ENCODE measurements around the gene STPG2.
"Not testable (repeated sequence)": the region's sequence is repeated elsewhere in the genome, so short reads cannot be mapped to it uniquely, and the experiment has no call there.

The STPG2 gene

GRCh38 chr4:97605932-97606331 is 537.3 kb downstream of the STPG2 start:
- H3K27me3 Mint-ChIP-seq = no peaks in the 10 kb centered on the region
- peaks cover 14% of the 10 kb centered on the region for H3K9me3 Mint-ChIP-seq
- H3K36me3 Mint-ChIP-seq (ENCODE audit: low read depth) = no peaks in the 10 kb centered on the region
- no peak overlapping the region for H3K27ac Mint-ChIP-seq
- no peaks in the 10 kb centered on the region for H3K4me1 Mint-ChIP-seq (ENCODE audit: low read depth)
- no peak overlapping the region for H3K4me3 Mint-ChIP-seq

GRCh38 chr4:97593248-97593647 is 550.0 kb downstream of the STPG2 start:
- no peaks in the 10 kb centered on the region for H3K27me3 Mint-ChIP-seq
- no peaks in the 10 kb centered on the region for H3K36me3 Mint-ChIP-seq (ENCODE audit: low read depth)
- H3K9me3 Mint-ChIP-seq = peaks cover 23% of the 10 kb centered on the region
- H3K27ac Mint-ChIP-seq = no peak overlapping the region
- no peak overlapping the region for H3K4me3 Mint-ChIP-seq
- no peaks in the 10 kb centered on the region for H3K4me1 Mint-ChIP-seq (ENCODE audit: low read depth)

DNA sequence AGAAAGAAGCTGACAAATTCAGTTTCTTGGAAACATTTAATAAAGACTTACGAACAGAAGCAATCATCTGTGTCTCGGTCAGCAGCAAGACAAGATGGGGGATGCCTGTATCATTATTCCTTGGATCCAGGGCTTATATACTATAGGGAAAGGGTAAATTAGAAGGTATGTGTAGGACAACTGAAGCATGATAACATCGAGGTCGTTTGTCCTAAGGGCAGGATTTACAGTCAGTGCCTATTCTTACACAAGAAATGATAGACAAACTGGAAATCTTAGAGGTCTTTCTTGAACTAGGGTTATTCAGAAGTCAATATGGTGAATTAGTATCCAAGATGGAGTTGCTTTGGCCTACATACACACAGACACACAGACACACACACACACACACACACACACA is 553.0 kb downstream of the STPG2 start:
- no peaks in the 10 kb centered on the region for H3K27me3 Mint-ChIP-seq
- no peaks in the 10 kb centered on the region for H3K36me3 Mint-ChIP-seq (ENCODE audit: low read depth)
- H3K9me3 Mint-ChIP-seq = peaks cover 10% of the 10 kb centered on the region
- no peak overlapping the region for H3K4me3 Mint-ChIP-seq
- no peaks in the 10 kb centered on the region for H3K4me1 Mint-ChIP-seq (ENCODE audit: low read depth)
- no peak overlapping the region for H3K27ac Mint-ChIP-seq

GRCh38 chr4:97589481-97590196 is 553.6 kb downstream of the STPG2 start:
- no peaks in the 10 kb centered on the region for H3K4me1 Mint-ChIP-seq (ENCODE audit: low read depth)
- no peaks in the 10 kb centered on the region for H3K36me3 Mint-ChIP-seq (ENCODE audit: low read depth)
- peaks cover 12% of the 10 kb centered on the region for H3K9me3 Mint-ChIP-seq
- H3K27ac Mint-ChIP-seq = no peak overlapping the region
- no peaks in the 10 kb centered on the region for H3K27me3 Mint-ChIP-seq
- H3K4me3 Mint-ChIP-seq = no peak overlapping the region

GRCh38 chr4:97587912-97588311 is 555.4 kb downstream of the STPG2 start:
- Mint-ChIP-seq H3K36me3 (ENCODE audit: low read depth) (no peaks in the 10 kb centered on the region), H3K27ac (no peak overlapping the region), H3K9me3 (peaks cover 10% of the 10 kb centered on the region), H3K4me3 (no peak overlapping the region), H3K27me3 (no peaks in the 10 kb centered on the region), H3K4me1 (ENCODE audit: low read depth) (no peaks in the 10 kb centered on the region)

DNA sequence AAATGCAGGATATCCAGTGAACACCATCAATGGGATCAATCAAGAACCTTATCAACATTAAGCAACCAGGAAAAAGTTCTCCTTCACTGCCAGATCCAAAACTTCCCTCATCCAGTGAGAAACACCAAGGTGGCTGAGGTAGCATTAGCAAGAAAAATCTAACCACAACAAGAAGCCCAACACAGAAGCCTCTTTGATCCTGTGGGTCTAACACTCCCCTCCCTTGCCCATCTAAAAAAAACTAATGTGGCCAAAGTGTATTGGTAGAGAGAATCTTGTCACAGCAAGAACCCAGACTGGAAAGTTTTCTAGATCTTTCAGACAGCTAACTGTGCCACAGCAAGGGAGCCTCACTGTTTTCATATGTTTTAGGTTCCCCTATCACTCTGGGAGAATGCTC is 558.0 kb downstream of the STPG2 start:
- no peaks in the 10 kb centered on the region for H3K4me1 Mint-ChIP-seq (ENCODE audit: low read depth)
- no peak overlapping the region for H3K27ac Mint-ChIP-seq
- no peak overlapping the region for H3K4me3 Mint-ChIP-seq
- H3K27me3 Mint-ChIP-seq = no peaks in the 10 kb centered on the region
- peaks cover 10% of the 10 kb centered on the region for H3K9me3 Mint-ChIP-seq
- H3K36me3 Mint-ChIP-seq (ENCODE audit: low read depth) = no peaks in the 10 kb centered on the region

- Mint-ChIP-seq H3K4me3 (no peak overlapping the region), H3K36me3 (ENCODE audit: low read depth) (no peaks in the 10 kb centered on the region), H3K27me3 (no peaks in the 10 kb centered on the region), H3K9me3 (peaks cover 10% of the 10 kb centered on the region), H3K27ac (no peak overlapping the region), H3K4me1 (ENCODE audit: low read depth) (no peaks in the 10 kb centered on the region)
Measured at GRCh38 chr4:97582890-97583289, 560.4 kb downstream of the STPG2 start.

GRCh38 chr4:97577004-97577403 is 566.3 kb downstream of the STPG2 start:
- Mint-ChIP-seq H3K27me3 (no peaks in the 10 kb centered on the region), H3K4me3 (no peak overlapping the region), H3K27ac (no peak overlapping the region), H3K36me3 (ENCODE audit: low read depth) (no peaks in the 10 kb centered on the region), H3K9me3 (peaks cover 7% of the 10 kb centered on the region), H3K4me1 (ENCODE audit: low read depth) (no peaks in the 10 kb centered on the region)

GRCh38 chr4:97560009-97560408 is 583.3 kb downstream of the STPG2 start:
- no peak overlapping the region for H3K27ac Mint-ChIP-seq
- H3K4me1 Mint-ChIP-seq (ENCODE audit: low read depth) = no peaks in the 10 kb centered on the region

GRCh38 chr4:97558204-97558778 is 585.0 kb downstream of the STPG2 start:
- Mint-ChIP-seq H3K4me1 (ENCODE audit: low read depth) (no peaks in the 10 kb centered on the region), H3K4me3 (no peak overlapping the region), H3K9me3 (peaks cover 8% of the 10 kb centered on the region), H3K36me3 (ENCODE audit: low read depth) (no peaks in the 10 kb centered on the region), H3K27ac (no peak overlapping the region), H3K27me3 (no peaks in the 10 kb centered on the region)

More at GRCh38 chr4:97560009-97560408, 583.3 kb downstream of the STPG2 start:
- Mint-ChIP-seq H3K4me3 (no peak overlapping the region), H3K27me3 (no peaks in the 10 kb centered on the region), H3K9me3 (peaks cover 12% of the 10 kb centered on the region), H3K36me3 (ENCODE audit: low read depth) (no peaks in the 10 kb centered on the region)

- H3K36me3 Mint-ChIP-seq (ENCODE audit: low read depth); H3K27me3 Mint-ChIP-seq; H3K4me3 Mint-ChIP-seq; H3K4me1 Mint-ChIP-seq (ENCODE audit: low read depth); H3K9me3 Mint-ChIP-seq; H3K27ac Mint-ChIP-seq: not testable (repeated sequence)
Measured at GRCh38 chr4:97550637-97551036, 592.6 kb downstream of the STPG2 start.

DNA sequence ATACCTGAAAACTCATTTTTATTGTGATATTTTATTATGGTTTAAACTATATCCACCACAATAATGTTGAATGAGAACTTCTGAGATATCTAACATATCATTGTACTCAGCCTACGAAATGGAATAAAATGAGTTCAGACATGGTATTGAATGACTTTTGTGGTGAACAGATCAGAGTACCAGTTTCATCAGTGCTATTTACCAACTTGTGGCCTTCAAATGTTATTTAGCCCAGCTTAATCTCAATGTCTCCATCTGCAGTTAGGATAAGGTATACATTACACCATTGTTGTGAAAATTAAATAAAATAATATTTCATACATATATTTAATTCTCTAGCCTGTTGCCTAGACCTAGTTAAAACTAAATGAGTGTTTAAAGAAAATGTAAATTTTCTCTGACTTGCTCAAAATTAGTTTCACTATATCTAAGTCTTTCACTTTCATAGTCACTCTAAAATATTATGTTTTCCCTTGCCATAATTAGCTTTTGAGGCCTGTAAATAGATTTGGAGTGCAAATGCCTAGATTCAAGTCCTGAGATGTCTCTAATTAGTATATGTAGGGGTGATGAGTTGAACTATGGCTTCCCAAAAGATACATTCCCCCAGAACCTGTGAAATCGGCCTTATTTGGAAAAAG is 594.2 kb downstream of the STPG2 start:
- Mint-ChIP-seq H3K36me3 (ENCODE audit: low read depth) (no peaks in the 10 kb centered on the region), H3K27me3 (no peaks in the 10 kb centered on the region), H3K27ac (no peak overlapping the region), H3K9me3 (peaks cover 7% of the 10 kb centered on the region), H3K4me1 (ENCODE audit: low read depth) (no peaks in the 10 kb centered on the region), H3K4me3 (no peak overlapping the region)

DNA sequence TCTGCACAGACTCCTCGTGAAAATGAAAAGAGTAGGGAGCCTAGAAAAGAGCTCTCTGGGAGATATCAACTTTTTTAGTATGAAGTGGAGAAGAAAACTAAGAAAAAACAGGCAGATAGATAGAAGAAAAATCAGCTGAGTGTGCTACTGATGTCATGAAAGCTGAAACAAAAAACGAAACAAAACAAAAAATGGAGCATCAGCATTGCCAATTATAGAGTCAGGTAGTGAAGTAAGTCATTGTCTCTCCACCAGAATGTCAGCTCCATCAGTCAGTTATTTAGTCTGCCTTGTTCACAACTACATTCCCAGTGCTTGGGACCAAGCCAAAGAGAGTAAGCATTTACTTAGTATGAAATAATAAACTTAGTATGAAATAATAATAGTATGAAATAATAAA is 595.1 kb downstream of the STPG2 start:
- H3K36me3 Mint-ChIP-seq (ENCODE audit: low read depth) = no peaks in the 10 kb centered on the region
- H3K27me3 Mint-ChIP-seq = no peaks in the 10 kb centered on the region
- no peak overlapping the region for H3K4me3 Mint-ChIP-seq
- H3K27ac Mint-ChIP-seq = no peak overlapping the region
- H3K9me3 Mint-ChIP-seq = peaks cover 7% of the 10 kb centered on the region
- H3K4me1 Mint-ChIP-seq (ENCODE audit: low read depth) = no peaks in the 10 kb centered on the region

- no peaks in the 10 kb centered on the region for H3K4me1 Mint-ChIP-seq (ENCODE audit: low read depth)
- H3K27me3 Mint-ChIP-seq = no peaks in the 10 kb centered on the region
- H3K9me3 Mint-ChIP-seq = peaks cover 14% of the 10 kb centered on the region
- H3K36me3 Mint-ChIP-seq (ENCODE audit: low read depth) = no peaks in the 10 kb centered on the region
- no peak overlapping the region for H3K4me3 Mint-ChIP-seq
- no peak overlapping the region for H3K27ac Mint-ChIP-seq
Measured at GRCh38 chr4:97531351-97531750, 611.9 kb downstream of the STPG2 start.

DNA sequence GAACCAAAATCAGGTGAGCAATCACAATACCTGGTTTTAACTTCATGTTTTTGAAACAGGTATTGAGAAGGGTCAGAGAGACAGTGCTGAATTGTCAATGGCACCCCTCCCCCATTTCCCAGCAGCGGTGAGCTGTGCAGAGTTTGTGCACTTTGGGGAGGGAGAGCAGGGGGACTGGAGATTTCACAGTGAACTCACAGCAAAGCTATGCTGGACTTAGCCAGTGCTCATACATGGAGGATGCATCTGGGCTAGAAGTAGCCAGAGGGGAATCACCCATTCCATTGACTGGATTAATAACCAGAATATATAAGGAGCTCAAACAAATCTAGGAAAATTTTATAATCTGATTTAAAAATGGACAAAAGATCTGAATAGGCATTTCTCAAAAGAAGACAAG is 612.6 kb downstream of the STPG2 start:
- H3K9me3 Mint-ChIP-seq = peaks cover 7% of the 10 kb centered on the region
- H3K36me3 Mint-ChIP-seq (ENCODE audit: low read depth) = no peaks in the 10 kb centered on the region
- no peaks in the 10 kb centered on the region for H3K27me3 Mint-ChIP-seq
- H3K27ac Mint-ChIP-seq = no peak overlapping the region
- H3K4me3 Mint-ChIP-seq = no peak overlapping the region
- no peaks in the 10 kb centered on the region for H3K4me1 Mint-ChIP-seq (ENCODE audit: low read depth)
